Smooth muscle cell (in vitro differentiated cells): ENCODE measurements around the gene PPP1R11. TPM values are rescaled to one million over a fixed set of nuclear protein-coding genes. Genes with fewer than 3 reads are reported as not detected.
A peak's percentile ranks its signal among the peaks of the same experiment; 100 is the strongest.
"Not testable (repeated sequence)": the region's sequence is repeated elsewhere in the genome, so short reads cannot be mapped to it uniquely, and the experiment has no call there.

Experiments used
- DNase-seq: peaks from one replicate; lab custom pipeline; 2025; ENCODE audit not compliant: unreplicated experiment; lab: John Stamatoyannopoulos, UW
- H2AFZ ChIP-seq: fragments of 200-600 bp; sonication (generic); 2 replicates; pipeline ENCODE4 v1.6.0; 2016; ENCODE audit warnings: antibody characterized with exemption, low read depth, mild to moderate bottlenecking
- H3F3A ChIP-seq: fragments of 200-600 bp; sonication (generic); 2 replicates; pipeline ENCODE4 v1.6.0; 2017; ENCODE audit warnings: antibody characterized with exemption, low read depth
- H3K27ac ChIP-seq: fragments of 200-600 bp; sonication (generic); 2 replicates; pipeline ENCODE4 v1.5.1; 2016; ENCODE audit warnings: low read depth, mild to moderate bottlenecking
- H3K27me3 ChIP-seq: fragments of 200-600 bp; sonication (generic); 2 replicates; pipeline ENCODE4 v1.6.1; 2016; ENCODE audit warnings: low read depth, mild to moderate bottlenecking
- H3K36me3 ChIP-seq: fragments of 200-600 bp; sonication (generic); 2 replicates; pipeline ENCODE4 v1.5.1; 2016; ENCODE audit warnings: low read depth
- H3K4me1 ChIP-seq: fragments of 200-600 bp; sonication (generic); 2 replicates; pipeline ENCODE4 v1.5.1; 2016; ENCODE audit warnings: low read depth
- H3K4me2 ChIP-seq: fragments of 200-600 bp; sonication (generic); 2 replicates; pipeline ENCODE4 v1.6.0; 2016; ENCODE audit warnings: mild to moderate bottlenecking
- H3K4me3 ChIP-seq: fragments of 200-600 bp; sonication (generic); 2 replicates; pipeline ENCODE4 v1.5.1; 2016; ENCODE audit warnings: mild to moderate bottlenecking
- H3K79me2 ChIP-seq: fragments of 200-600 bp; sonication (generic); 2 replicates; pipeline ENCODE4 v1.6.0; 2016; ENCODE audit warnings: low read depth, mild to moderate bottlenecking
- H3K9ac ChIP-seq: fragments of 200-600 bp; sonication (generic); 2 replicates; pipeline ENCODE4 v1.6.0; 2016; ENCODE audit warnings: low read depth
- H3K9me3 ChIP-seq: fragments of 200-600 bp; sonication (generic); replicated peaks from 2 replicates; pipeline ENCODE4 v1.5.1; 2016; ENCODE audit warnings: low read depth
- H4K20me1 ChIP-seq: fragments of 200-600 bp; sonication (generic); 2 replicates; pipeline ENCODE4 v1.6.0; 2016; ENCODE audit warnings: low read depth
- CTCF ChIP-seq: fragments of 200-600 bp; sonication (generic); IDR thresholded peaks from 2 replicates; pipeline ENCODE4 v1.5.1; 2017; ENCODE audit warnings: borderline replicate concordance, mild to moderate bottlenecking, antibody characterized with exemption; ENCODE audit not compliant: insufficient read depth, poor library complexity, severe bottlenecking
- WGBS: methylation state at CpG from one replicate; pipeline ENCODE4 v1.1.7; 2016; ENCODE audit warnings: low lambda C conversion rate; 5-methylcytosine and 5-hydroxymethylcytosine counted together
- polyA plus RNA-seq: library from polyadenylated mRNA; unstranded; fragments of >200 nt; fragmentation: Nextera tagmentation; extraction: Ambion mirVana; gene quantifications from 2 replicates; pipeline ENCODE4 v1.2.1, GENCODE V29; 2016
- small RNA-seq: library from RNA; depleted of rRNA; stranded (forward); fragments of <200 nt; gene quantifications from one replicate; pipeline ENCODE3, GENCODE V24; 2014
- total RNA-seq: library from RNA; depleted of rRNA; stranded (reverse); fragments of >200 nt; gene quantifications from 2 replicates; pipeline ENCODE4 v1.2.3, GENCODE V29; 2014

The PPP1R11 gene
- total and polyA plus RNA-seq, 2 experiments from 2014 or later = 63.4 to 80.2 TPM

DNA sequence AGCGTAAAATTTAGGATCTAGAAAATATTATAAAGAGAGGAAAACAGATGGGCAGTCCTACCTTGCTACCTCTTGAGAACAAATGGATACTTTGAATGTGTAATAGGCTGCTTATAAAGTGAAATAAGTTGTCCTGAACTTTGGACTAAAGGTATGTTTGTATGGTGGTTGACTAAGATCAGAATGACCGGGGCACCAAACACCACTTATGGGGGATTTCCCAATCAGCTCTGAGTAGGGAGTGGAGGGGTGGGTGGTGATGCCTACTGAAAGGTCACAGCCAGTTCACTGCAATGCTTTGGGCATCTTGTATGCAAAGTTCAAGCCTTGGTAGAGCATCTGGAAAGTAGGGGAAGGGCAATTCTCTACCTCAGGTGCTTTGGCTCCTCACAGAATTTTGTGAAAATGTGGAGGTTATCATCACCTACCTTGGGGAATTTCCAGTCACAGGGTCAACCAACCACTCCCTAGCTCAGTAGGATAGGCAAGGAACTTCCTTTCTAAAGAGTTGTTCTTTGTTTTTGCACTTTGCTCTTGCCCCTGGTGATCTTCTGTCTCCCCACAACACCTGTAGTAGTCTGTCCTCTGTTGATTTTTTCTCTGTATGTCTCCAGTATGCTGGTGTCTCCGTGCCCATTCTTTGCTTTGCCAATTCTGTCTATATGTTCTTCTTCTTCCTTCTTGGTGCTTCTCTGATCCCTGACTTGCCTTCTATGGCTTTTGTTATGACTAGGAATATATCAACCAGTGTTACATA, 46.2 kb downstream of the PPP1R11 start, which contains the start of gene TRIM31:
Gene TRIM31, minus strand, starts transcription at position 88 of the 757 bp plus-strand sequence. CDS start 285 bp downstream, outside the sequence.
- no peak for TF ChIP-seq CTCF

GRCh38 chr6:30113841-30114240, 46.8 kb downstream of the PPP1R11 start:
- 90% methylated on average over 1 of the region's 1 CpG for WGBS
- peaks cover 74% of the 10 kb centered on the region for H3K27me3 ChIP-seq
- H3K79me2 ChIP-seq = no peaks in the 10 kb centered on the region
- no peak for DNase-seq
- no peak overlapping the region for H3K27ac ChIP-seq
- no peaks in the 10 kb centered on the region for H3F3A ChIP-seq
- no peaks in the 10 kb centered on the region for H3K4me1 ChIP-seq
- H4K20me1 ChIP-seq = no peaks in the 10 kb centered on the region
- H3K9ac ChIP-seq = no peak overlapping the region
- no peaks in the 10 kb centered on the region for H3K9me3 ChIP-seq
- TF ChIP-seq CTCF = no peak
- no peaks in the 10 kb centered on the region for H3K36me3 ChIP-seq
- H2AFZ ChIP-seq = no peak overlapping the region
- no peak overlapping the region for H3K4me3 ChIP-seq
- H3K4me2 ChIP-seq = no peak overlapping the region

More for the DNA sequence above, 46.2 kb downstream of the PPP1R11 start, which contains the start of gene TRIM31:
- Histone ChIP-seq H2AFZ (no peak within 1 kb of the TSS), H3K4me2 (no peak within 1 kb of the TSS), H3K4me1 (no peaks in the 10 kb centered on the region), H3F3A (no peaks in the 10 kb centered on the region), H3K9ac (no peak within 1 kb of the TSS), H3K27me3 (peaks cover 76% of the 10 kb centered on the region), H3K4me3 (no peak within 1 kb of the TSS), H3K79me2 (no peaks in the 10 kb centered on the region), H3K27ac (no peak within 1 kb of the TSS), H4K20me1 (no peaks in the 10 kb centered on the region), H3K36me3 (no peaks in the 10 kb centered on the region), H3K9me3 (no peaks in the 10 kb centered on the region)
- 74% methylated on average over 3 of the region's 3 CpGs for WGBS
- DNase-seq = no peak

DNA sequence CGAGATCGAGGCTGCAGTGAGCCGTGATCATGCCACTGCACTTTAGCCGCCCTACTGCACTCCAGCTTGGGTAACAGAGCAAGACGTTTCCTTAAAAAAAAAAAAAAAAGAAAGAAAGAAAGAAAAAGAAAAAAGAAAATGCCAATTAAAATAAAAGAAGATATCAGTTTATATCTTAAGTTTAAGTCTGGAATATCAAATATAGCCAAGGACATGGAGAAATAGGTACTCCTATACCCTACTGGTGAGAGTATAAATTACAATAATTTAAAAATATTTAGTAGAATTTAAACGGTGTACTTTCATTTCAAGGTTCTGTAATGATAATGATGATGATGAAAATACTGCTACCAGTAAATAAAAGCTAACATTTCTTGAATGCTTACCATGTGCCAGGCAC, 49.7 kb downstream of the PPP1R11 start:
- H3K79me2 ChIP-seq = no peaks in the 10 kb centered on the region
- no peaks in the 10 kb centered on the region for H3K36me3 ChIP-seq
- H4K20me1 ChIP-seq = no peaks in the 10 kb centered on the region
- H3F3A ChIP-seq = peaks cover 3% of the 10 kb centered on the region
- peaks cover 51% of the 10 kb centered on the region for H3K27me3 ChIP-seq
- no peak overlapping the region for H3K4me3 ChIP-seq
- TF ChIP-seq CTCF = peak; percentile 19
- H2AFZ ChIP-seq = no peak overlapping the region
- H3K4me2 ChIP-seq = no peak overlapping the region
- H3K9me3 ChIP-seq = no peaks in the 10 kb centered on the region
- DNase-seq = no peak
- H3K9ac ChIP-seq = no peak overlapping the region
- 87% methylated on average over 6 of the region's 6 CpGs for WGBS
- no peak overlapping the region for H3K27ac ChIP-seq
- no peaks in the 10 kb centered on the region for H3K4me1 ChIP-seq

DNA sequence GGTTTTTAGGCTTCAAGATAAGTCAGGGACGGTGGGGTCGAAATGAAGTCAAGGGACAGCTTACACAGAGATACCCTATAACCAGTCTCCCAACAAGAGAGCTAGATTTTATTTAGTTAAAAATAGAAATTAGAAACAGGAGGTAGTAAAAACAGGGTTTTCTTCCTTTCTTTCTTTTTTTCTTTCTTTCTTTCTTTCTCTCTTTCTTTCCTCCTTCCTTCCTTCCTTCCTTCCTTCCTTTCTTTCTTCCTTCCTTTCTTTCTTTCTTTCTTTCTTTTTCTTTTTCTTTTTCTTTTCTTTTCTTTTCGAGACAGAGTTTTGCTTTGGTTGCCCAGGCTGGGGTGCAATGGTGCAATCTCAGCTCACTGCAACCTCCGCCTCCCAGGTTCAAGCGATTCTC, 51.7 kb downstream of the PPP1R11 start:
- H3K79me2 ChIP-seq, H2AFZ ChIP-seq, H3K36me3 ChIP-seq, H3K4me3 ChIP-seq, H3K4me2 ChIP-seq, H3K9me3 ChIP-seq, H3F3A ChIP-seq, H3K27ac ChIP-seq, H3K9ac ChIP-seq, H3K4me1 ChIP-seq, DNase-seq, H4K20me1 ChIP-seq: not testable (repeated sequence)
- H3K27me3 ChIP-seq = peaks cover 48% of the 10 kb centered on the region
- WGBS = 91% methylated on average over 5 of the region's 5 CpGs

Small RNA genes within 50 kb of the gene (small RNA-seq; reads per million reads assigned to genes)
- gene RF02218 = not detected
- not detected for gene RF02219
- not detected for gene RF02220

Other genes starting within 250 kb of the PPP1R11 start
- 0.22 and 0.36 TPM in 2 replicates for gene HLA-G, start 239.4 kb upstream of the PPP1R11 start, total RNA-seq
- gene HLA-G, start 239.4 kb upstream of the PPP1R11 start, polyA plus RNA-seq = 1.7 and 3.5 TPM in 2 replicates
- 287 and 310 TPM in 2 replicates for gene HLA-A, start 124.7 kb upstream of the PPP1R11 start, total RNA-seq
- 489 and 558 TPM in 2 replicates for gene HLA-A, start 124.7 kb upstream of the PPP1R11 start, polyA plus RNA-seq
- 17.3 and 21.0 TPM in 2 replicates for gene POLR1H, start 5.9 kb upstream of the PPP1R11 start, total RNA-seq
- 35.1 and 41.7 TPM in 2 replicates for gene POLR1H, start 5.9 kb upstream of the PPP1R11 start, polyA plus RNA-seq
- 0.18 and 0.90 TPM in 2 replicates for gene RNF39, start 8.6 kb downstream of the PPP1R11 start, total RNA-seq
- 0.70 and 0.74 TPM in 2 replicates for gene RNF39, start 8.6 kb downstream of the PPP1R11 start, polyA plus RNA-seq
- 0.18 TPM in 1 of 2 replicates, not detected in the other for gene TRIM31, start 45.9 kb downstream of the PPP1R11 start, total RNA-seq
- not detected in 2 replicates for gene TRIM31, start 45.9 kb downstream of the PPP1R11 start, polyA plus RNA-seq
- not detected in 2 replicates for gene TRIM40, start 68.9 kb downstream of the PPP1R11 start, total RNA-seq
- gene TRIM40, start 68.9 kb downstream of the PPP1R11 start, polyA plus RNA-seq = not detected in 2 replicates
- gene TRIM10, start 94.0 kb downstream of the PPP1R11 start, total RNA-seq = not detected in 2 replicates
- gene TRIM10, start 94.0 kb downstream of the PPP1R11 start, polyA plus RNA-seq = not detected in 2 replicates
- not detected in 2 replicates for gene TRIM15, start 96.3 kb downstream of the PPP1R11 start, total RNA-seq
- not detected in 2 replicates for gene TRIM15, start 96.3 kb downstream of the PPP1R11 start, polyA plus RNA-seq
- gene TRIM26, start 146.2 kb downstream of the PPP1R11 start, total RNA-seq = 17.1 and 20.4 TPM in 2 replicates
- gene TRIM26, start 146.2 kb downstream of the PPP1R11 start, polyA plus RNA-seq = 21.3 and 25.5 TPM in 2 replicates